DND-41 (cell line): ENCODE results near the gene ANO3.

ENCODE experiments used
- EZH2 ChIP-seq: IDR thresholded peaks from 3 replicates; pipeline ENCODE4 v1.6.1; 2012; ENCODE audit warnings: borderline replicate concordance, low read depth, mild to moderate bottlenecking, moderate library complexity, low read length, inconsistent platforms; ENCODE audit not compliant: severe bottlenecking
- TF ChIP-seq, protein P1 (sequence below): IDR thresholded peaks from 2 replicates; pipeline ENCODE4 v1.5.1; 2012; ENCODE audit warnings: borderline replicate concordance, low read length, moderate library complexity, mild to moderate bottlenecking; ENCODE audit not compliant: poor library complexity, severe bottlenecking; ENCODE audit errors: extremely low read depth

DNA sequence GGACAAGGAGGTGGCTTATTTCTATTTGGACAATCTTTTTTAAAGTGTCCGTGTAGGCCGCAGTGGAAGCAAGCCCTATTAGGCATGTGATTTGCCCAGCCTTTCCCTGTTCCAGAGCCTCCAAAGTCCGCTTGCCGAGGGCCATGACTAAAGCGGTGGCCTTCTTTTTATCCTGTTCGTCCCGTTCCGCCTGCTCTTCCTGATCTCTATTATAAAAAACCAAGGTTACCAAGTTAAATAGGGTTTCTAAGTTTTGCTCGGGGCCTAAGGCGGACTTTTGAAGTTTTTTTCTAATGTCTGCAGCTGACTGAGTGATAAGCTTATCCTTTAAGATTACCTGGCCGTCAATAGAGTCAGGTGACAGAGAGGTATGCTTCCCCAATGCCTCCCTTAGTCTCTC is 261.8 kb downstream of the ANO3 start:
- TF ChIP-seq EZH2, result no peak
- TF ChIP-seq, protein P1, sequence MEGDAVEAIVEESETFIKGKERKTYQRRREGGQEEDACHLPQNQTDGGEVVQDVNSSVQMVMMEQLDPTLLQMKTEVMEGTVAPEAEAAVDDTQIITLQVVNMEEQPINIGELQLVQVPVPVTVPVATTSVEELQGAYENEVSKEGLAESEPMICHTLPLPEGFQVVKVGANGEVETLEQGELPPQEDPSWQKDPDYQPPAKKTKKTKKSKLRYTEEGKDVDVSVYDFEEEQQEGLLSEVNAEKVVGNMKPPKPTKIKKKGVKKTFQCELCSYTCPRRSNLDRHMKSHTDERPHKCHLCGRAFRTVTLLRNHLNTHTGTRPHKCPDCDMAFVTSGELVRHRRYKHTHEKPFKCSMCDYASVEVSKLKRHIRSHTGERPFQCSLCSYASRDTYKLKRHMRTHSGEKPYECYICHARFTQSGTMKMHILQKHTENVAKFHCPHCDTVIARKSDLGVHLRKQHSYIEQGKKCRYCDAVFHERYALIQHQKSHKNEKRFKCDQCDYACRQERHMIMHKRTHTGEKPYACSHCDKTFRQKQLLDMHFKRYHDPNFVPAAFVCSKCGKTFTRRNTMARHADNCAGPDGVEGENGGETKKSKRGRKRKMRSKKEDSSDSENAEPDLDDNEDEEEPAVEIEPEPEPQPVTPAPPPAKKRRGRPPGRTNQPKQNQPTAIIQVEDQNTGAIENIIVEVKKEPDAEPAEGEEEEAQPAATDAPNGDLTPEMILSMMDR, result no peak
